Measurements from ENCODE around the gene ZDHHC6. TPM values are rescaled to one million over a fixed set of nuclear protein-coding genes. Genes with fewer than 3 reads are reported as not detected.

ZDHHC6 gene
- total RNA-seq, 1 donor from 2014 or later, result 21.2 TPM

GRCh38 chr10:112382515-112383235 lies 64.0 kb downstream of the ZDHHC6 start:
- Histone ChIP-seq H3K27me3 (ENCODE audit: low read depth) (no peaks in the 10 kb centered on the region), H3K4me3 (no peak overlapping the region), H3K9me3 (replicated peaks) (no peaks in the 10 kb centered on the region), H3K27ac (replicated peaks) (no peak overlapping the region), H3K36me3 (no peaks in the 10 kb centered on the region), H3K4me1 (peaks cover 8% of the 10 kb centered on the region)
- TF ChIP-seq CTCF (IDR thresholded peaks at IDR 0.05; ENCODE audit: borderline replicate concordance), result no peak
- DNase-seq, result no peak
- intact Hi-C loops (cut with micrococcal nuclease), result no loop called here

Other genes starting within 250 kb of the ZDHHC6 start
- gene TECTB, start 163.5 kb downstream of the ZDHHC6 start, total RNA-seq, result not detected
- 5.6 TPM for gene ACSL5, start 72.8 kb downstream of the ZDHHC6 start, total RNA-seq
- 20.5 TPM for gene VTI1A, start 301 bp upstream of the ZDHHC6 start, total RNA-seq

Measured in left ventricle myocardium inferior (tissue), 1 donor.